Muscle layer of duodenum (tissue), 2 donors: ENCODE data around the gene TBCK.
"Not testable (repeated sequence)": the region's sequence is repeated elsewhere in the genome, so short reads cannot be mapped to it uniquely, and the experiment has no call there.

Source experiments
- H3K27ac ChIP-seq: one replicate; pipeline ENCODE4 v1.7.0; 2013; ENCODE audit warnings: mild to moderate bottlenecking, low read length
- H3K27me3 ChIP-seq: one replicate; pipeline ENCODE4 v1.7.0; 2013; ENCODE audit warnings: low read depth, mild to moderate bottlenecking, control low read depth, low read length
- H3K36me3 ChIP-seq, 2 donors: one replicate each; pipeline ENCODE4 v1.7.0; 2013; ENCODE audit warnings: low read length in 2 of 2, control low read depth in 1 of 2, mild to moderate bottlenecking in 1 of 2; ENCODE audit not compliant: insufficient read depth in 2 of 2, control insufficient read depth in 1 of 2
- H3K4me1 ChIP-seq, 2 donors: one replicate each; pipeline ENCODE4 v1.7.0; 2013; ENCODE audit warnings: low read length in 2 of 2, mild to moderate bottlenecking in 2 of 2, control low read depth in 1 of 2, moderate library complexity in 1 of 2; ENCODE audit not compliant: insufficient read depth in 2 of 2, control insufficient read depth in 1 of 2
- H3K4me3 ChIP-seq, 2 donors: one replicate each; pipeline ENCODE4 v1.7.0; 2013; ENCODE audit warnings: low read length in 2 of 2, low read depth in 1 of 2, mild to moderate bottlenecking in 1 of 2
- H3K9me3 ChIP-seq, 2 donors: one replicate each; pipeline ENCODE4 v1.7.0; 2013; ENCODE audit warnings: low read length in 2 of 2, control low read depth in 1 of 2, mild to moderate bottlenecking in 1 of 2; ENCODE audit not compliant: control insufficient read depth in 1 of 2
- donor health status: healthy.

Gene TBCK

DNA sequence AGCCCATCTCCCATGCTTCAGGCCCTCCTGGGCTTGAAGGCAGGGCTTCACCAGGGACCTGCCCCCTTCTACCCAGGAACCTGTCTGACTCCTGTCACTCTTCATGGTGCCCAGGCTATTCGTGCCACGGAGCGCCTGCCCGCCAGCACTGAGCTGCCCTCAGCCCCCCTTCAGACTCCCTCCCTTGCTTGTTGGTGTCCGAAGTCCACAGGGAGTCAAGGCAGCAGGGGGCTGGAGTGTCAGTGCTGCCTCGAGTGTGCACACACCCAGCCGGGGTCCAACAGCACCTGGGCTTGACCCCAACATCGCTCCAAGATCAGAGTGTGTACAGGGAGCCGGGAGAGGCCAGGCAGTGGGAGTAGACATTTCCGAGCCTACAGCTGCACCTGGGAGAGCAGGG, 59.8 kb downstream of the TBCK start:
- Histone ChIP-seq H3K27me3 (no peaks in the 10 kb centered on the region), H3K36me3 (peaks cover 6 to 16% of the 10 kb centered on the region in 2 donors), H3K4me1 (no peaks in the 10 kb centered on the region), H3K27ac (no peak overlapping the region), H3K9me3 (no peaks in the 10 kb centered on the region), H3K4me3 (no peak overlapping the region)

- Histone ChIP-seq H3K27ac (no peak overlapping the region), H3K4me1 (no peaks in the 10 kb centered on the region), H3K27me3 (no peaks in the 10 kb centered on the region), H3K36me3 (peaks cover 6 to 22% of the 10 kb centered on the region in 2 donors), H3K4me3 (no peak overlapping the region), H3K9me3 (no peaks in the 10 kb centered on the region)
Observed at GRCh38 chr4:106255195-106255594, 60.8 kb downstream of the TBCK start.

DNA sequence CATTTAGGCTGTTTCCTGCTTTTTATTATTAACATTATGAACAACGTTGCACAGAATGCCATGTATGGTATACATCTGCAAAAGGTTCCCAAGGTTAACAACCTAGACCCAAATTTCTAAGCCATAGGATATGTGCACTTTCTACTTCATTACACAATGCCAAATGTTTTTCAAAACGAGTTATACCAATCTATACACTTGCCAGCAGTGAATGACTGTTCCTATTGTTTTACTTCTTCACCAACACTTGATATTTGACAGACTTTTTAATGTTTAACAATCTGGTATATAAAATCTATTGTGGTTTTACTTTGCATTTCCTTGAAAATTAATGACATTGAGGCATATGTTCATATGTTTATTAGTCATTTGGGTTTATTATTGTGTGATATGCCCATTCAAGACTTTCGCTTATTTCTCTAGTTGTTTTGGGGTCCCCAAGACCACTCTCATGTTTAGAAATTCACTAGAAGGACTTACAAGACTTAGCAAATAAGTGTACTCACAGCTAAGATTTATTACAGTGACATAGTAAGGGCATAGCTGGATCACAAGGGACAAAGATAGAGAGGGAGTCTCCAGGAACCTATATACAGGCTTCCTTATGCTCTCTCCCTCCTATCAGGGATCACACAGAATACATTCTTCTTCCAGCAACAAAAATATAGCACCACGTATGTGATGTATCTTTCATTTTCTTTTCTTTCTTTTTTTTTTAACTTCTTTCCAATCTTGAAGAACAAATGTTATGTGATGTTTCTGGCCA, 62.5 kb downstream of the TBCK start:
- Histone ChIP-seq H3K27ac (no peak overlapping the region), H3K27me3 (no peaks in the 10 kb centered on the region), H3K9me3 (no peaks in the 10 kb centered on the region), H3K4me1 (no peaks in the 10 kb centered on the region), H3K4me3 (no peak overlapping the region), H3K36me3 (peaks cover 13 to 27% of the 10 kb centered on the region in 2 donors)

DNA sequence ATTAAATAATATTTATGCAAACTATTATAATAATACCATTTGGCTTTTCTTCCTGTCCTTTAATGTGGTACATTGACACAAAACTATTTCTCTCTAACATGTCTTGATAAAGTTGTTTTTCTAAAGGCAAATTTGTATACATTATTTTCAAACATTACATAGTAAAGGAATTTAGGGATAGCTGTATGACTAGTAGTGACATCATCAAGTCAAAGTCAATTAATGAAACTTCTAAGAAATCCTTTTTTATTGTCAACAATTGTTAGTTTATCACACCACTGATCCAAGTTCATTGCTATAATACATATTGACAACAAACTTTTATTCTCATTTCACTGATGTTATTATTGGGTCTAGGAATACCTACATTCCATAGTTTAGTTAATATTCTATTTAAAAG, 68.4 kb downstream of the TBCK start:
- H3K4me3 ChIP-seq: no peak overlapping the region
- no peaks in the 10 kb centered on the region for H3K27me3 ChIP-seq
- H3K4me1 ChIP-seq: no peaks in the 10 kb centered on the region
- H3K9me3 ChIP-seq: no peaks in the 10 kb centered on the region
- H3K36me3 ChIP-seq: peaks cover 9 to 18% of the 10 kb centered on the region in 2 donors
- no peak overlapping the region for H3K27ac ChIP-seq

- Histone ChIP-seq H3K4me1 (no peaks in the 10 kb centered on the region), H3K27me3 (no peaks in the 10 kb centered on the region), H3K4me3 (no peak overlapping the region), H3K9me3 (no peaks in the 10 kb centered on the region), H3K27ac (no peak overlapping the region), H3K36me3 (peaks cover 9 to 18% of the 10 kb centered on the region in 2 donors)
Observed at GRCh38 chr4:106246441-106246840, 69.6 kb downstream of the TBCK start.

DNA sequence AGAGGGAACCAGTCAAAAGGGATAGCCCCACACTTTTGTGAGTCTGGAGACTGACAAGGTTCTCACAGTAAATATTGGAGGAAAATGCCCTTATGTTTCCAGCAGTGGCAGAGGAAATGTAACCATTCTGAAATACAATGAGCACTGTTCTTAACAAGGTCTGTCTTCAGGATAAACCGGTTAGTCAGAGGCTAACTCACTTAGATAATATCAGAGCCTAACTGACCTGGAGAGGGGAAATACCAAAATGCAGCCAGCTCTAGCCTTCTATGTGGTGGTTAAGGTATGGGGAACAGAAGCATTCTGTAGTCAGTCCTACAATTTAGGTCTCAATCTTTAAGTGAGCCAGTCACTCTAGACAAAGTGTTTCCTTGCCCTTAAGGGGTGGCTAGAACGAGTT, 70.8 kb downstream of the TBCK start:
- H3K36me3 ChIP-seq: peaks cover 9 to 11% of the 10 kb centered on the region in 2 donors
- no peak overlapping the region for H3K27ac ChIP-seq
- H3K4me1 ChIP-seq: no peaks in the 10 kb centered on the region
- no peaks in the 10 kb centered on the region for H3K9me3 ChIP-seq
- H3K4me3 ChIP-seq: no peak overlapping the region
- H3K27me3 ChIP-seq: no peaks in the 10 kb centered on the region

GRCh38 chr4:106240699-106241098, 75.3 kb downstream of the TBCK start:
- Histone ChIP-seq H3K27me3 (no peaks in the 10 kb centered on the region), H3K36me3 (peaks cover 0 to 3% of the 10 kb centered on the region in 2 donors), H3K4me1 (no peaks in the 10 kb centered on the region), H3K9me3 (no peaks in the 10 kb centered on the region), H3K27ac (no peak overlapping the region), H3K4me3 (no peak overlapping the region)

DNA sequence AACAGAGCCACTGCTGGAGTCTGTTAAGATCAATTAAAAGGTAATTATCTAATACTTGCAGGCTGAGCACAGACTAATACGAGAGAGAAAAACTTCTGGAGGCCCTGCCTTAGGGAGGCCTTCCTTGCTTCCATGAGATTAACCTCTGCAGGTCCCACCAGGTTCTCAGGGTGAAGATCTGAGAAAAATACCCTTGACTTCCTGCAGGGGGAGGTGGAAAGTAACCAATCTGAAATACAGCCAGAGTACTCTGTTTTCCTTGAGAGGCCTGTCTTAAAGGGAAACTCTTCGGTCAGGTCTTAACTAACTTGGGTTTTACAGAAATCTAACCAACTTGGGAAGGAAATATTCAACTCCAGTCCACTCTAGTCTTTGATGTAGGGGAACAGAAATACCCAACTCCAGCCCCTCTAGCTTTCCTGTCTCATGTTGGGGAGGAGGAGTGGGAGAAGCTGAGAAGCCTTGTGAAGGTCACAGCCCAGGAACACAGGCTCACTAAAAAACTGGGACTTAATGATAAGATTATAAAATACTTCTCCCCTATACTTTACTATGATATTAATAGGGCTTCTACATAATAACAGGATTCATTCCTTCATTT, 77.1 kb downstream of the TBCK start:
- no peaks in the 10 kb centered on the region for H3K9me3 ChIP-seq
- H3K27ac ChIP-seq: no peak overlapping the region
- no peaks in the 10 kb centered on the region for H3K27me3 ChIP-seq
- no peak overlapping the region for H3K4me3 ChIP-seq
- peaks cover 4 to 16% of the 10 kb centered on the region in 2 donors for H3K36me3 ChIP-seq
- no peaks in the 10 kb centered on the region for H3K4me1 ChIP-seq

DNA sequence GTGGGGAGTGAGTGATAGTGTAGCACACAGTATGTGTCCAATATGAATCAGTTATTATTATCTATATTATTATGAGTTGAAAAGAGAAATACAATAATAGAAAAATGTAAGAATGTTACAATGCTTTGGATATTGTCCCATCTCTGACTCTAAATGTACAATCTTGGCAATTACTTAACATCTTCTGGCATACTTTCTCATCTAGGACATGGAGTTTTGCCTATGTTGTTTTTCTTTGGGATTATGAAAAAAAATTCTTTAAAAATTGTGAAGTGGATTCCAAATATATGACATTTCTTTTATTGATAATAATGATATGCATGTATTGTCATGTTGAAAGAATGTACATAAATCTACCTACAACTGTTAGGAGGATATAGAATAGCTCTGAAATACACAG, 84.1 kb downstream of the TBCK start:
- H3K27me3 ChIP-seq: no peaks in the 10 kb centered on the region
- no peak overlapping the region for H3K4me3 ChIP-seq
- no peaks in the 10 kb centered on the region for H3K9me3 ChIP-seq
- no peak overlapping the region for H3K27ac ChIP-seq
- H3K4me1 ChIP-seq: no peaks in the 10 kb centered on the region
- peaks cover 19 to 54% of the 10 kb centered on the region in 2 donors for H3K36me3 ChIP-seq

- no peaks in the 10 kb centered on the region for H3K9me3 ChIP-seq
- H3K27me3 ChIP-seq: no peaks in the 10 kb centered on the region
- no peak overlapping the region for H3K27ac ChIP-seq
- no peaks in the 10 kb centered on the region for H3K4me1 ChIP-seq
- no peak overlapping the region for H3K4me3 ChIP-seq
- H3K36me3 ChIP-seq: peaks cover 0 to 6% of the 10 kb centered on the region in 2 donors
Observed at GRCh38 chr4:106222548-106222947, 93.5 kb downstream of the TBCK start.

DNA sequence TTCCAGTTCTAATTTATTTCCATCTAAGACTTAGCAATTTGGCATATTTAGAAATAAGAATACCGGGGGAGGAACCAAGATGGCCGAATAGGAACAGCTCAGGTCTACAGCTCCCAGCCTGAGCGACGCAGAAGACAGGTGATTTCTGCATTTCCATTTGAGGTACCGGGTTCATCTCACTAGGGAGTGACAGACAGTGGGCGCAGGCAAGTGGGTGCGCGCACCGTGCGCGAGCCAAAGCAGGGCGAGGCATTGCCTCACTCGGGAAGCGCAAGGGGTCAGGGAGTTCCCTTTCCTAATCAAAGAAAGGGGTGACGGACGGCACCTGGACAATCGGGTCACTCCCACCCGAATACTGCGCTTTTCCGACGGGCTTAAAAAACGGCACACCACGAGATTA, 102.7 kb downstream of the TBCK start:
- not testable (repeated sequence) for H3K4me1 ChIP-seq, H3K27me3 ChIP-seq, H3K9me3 ChIP-seq, H3K27ac ChIP-seq, H3K4me3 ChIP-seq
- peaks cover 7 to 13% of the 10 kb centered on the region in 2 donors for H3K36me3 ChIP-seq

- Histone ChIP-seq H3K27ac (no peak overlapping the region), H3K9me3 (no peaks in the 10 kb centered on the region), H3K4me3 (no peak overlapping the region), H3K36me3 (peaks cover 7 to 13% of the 10 kb centered on the region in 2 donors), H3K27me3 (no peaks in the 10 kb centered on the region), H3K4me1 (no peaks in the 10 kb centered on the region)
Observed at GRCh38 chr4:106210021-106210420, 106.0 kb downstream of the TBCK start.
